ENCODE results near the gene CSTPP1. TPM values are rescaled to one million over a fixed set of nuclear protein-coding genes. Genes with fewer than 3 reads are reported as not detected.

The CSTPP1 gene
- total and polyA plus RNA-seq, 2 of the 4 experiments (the other 2 are of a cell fraction) = 22.0 to 35.7 TPM

- no peaks in the 10 kb centered on the region for H3K4me1 ChIP-seq (ENCODE audit: control insufficient read depth, insufficient read depth, low read length)
- H2BK20ac ChIP-seq (ENCODE audit: low read depth, low read length) = no peak overlapping the region
- 0 out of 2 replicates have a peak, but pooled peaks cover 1% of the 10 kb centered on the region for H3K36me3 ChIP-seq (ENCODE audit: control insufficient read depth, insufficient read depth, low read length)
- peaks cover 0 to 3% of the 10 kb centered on the region in 2 experiments; a peak in 2 of 4 replicates for H3K79me1 ChIP-seq (ENCODE audit: low read depth in 1 of 2, low read length in 2 of 2)
- ChIA-PET CTCF (interaction anchor here (0.9 to 1.2 kb wide), 2 partner anchors 14 to 183 kb away, joined by 3 read pairs; no protein-coding TSS in a partner anchor), POLR2A (ENCODE audit: unreplicated experiment) (interaction anchor here (0.6 kb wide), 1 partner anchor 9 kb away, joined by 4 read pairs; no protein-coding TSS in a partner anchor)
- dilution Hi-C loops (cut with HindIII; ENCODE audit: low sequenced_read_pairs, unreplicated experiment) = no loop called here
- H4K8ac ChIP-seq (ENCODE audit: low read depth in 2 of 2, low read length in 2 of 2) = no peak overlapping the region
- no peak overlapping the region for H2AK9ac ChIP-seq (replicated peaks; ENCODE audit: low read depth, low read length, poor library complexity)
- no peak overlapping the region for H2AK5ac ChIP-seq (ENCODE audit: low read depth, low read length)
- ATAC-seq (ENCODE audit: low read depth) = no peak
- no peak for DNase-seq
- no peak overlapping the region for H3K4me3 ChIP-seq (ENCODE audit: insufficient read depth, low read depth, low read length)
- no peaks in the 10 kb centered on the region for H3K27me3 ChIP-seq (ENCODE audit: control insufficient read depth, insufficient read depth, low read length)
- H3K9me3 ChIP-seq (ENCODE audit: control insufficient read depth, insufficient read depth, low read length) = no peaks in the 10 kb centered on the region
- no CpG with 5 or more reads among the region's 2 CpGs for WGBS, 2 experiments (ENCODE audit: extremely low coverage in 2 of 2, insufficient read length in 1 of 2)
- no peak overlapping the region for H3K18ac ChIP-seq (ENCODE audit: low read depth, low read length)
- H2BK5ac ChIP-seq (ENCODE audit: low read depth, low read length, poor library complexity, severe bottlenecking) = no peak overlapping the region
- no peak overlapping the region for H3K56ac ChIP-seq (ENCODE audit: extremely low read depth, insufficient read depth, low read length)
- H4K5ac ChIP-seq (ENCODE audit: low read depth, low read length) = no peak overlapping the region
- no peaks in the 10 kb centered on the region for H3K9me1 ChIP-seq (ENCODE audit: insufficient read depth, low read length)
- no peak overlapping the region for H4K91ac ChIP-seq (ENCODE audit: insufficient read depth, low read depth, low read length)
- no peak overlapping the region for H2BK15ac ChIP-seq (ENCODE audit: low read depth, low read length)
- no peak overlapping the region for H2BK120ac ChIP-seq (ENCODE audit: low read depth, low read length)
- in situ Hi-C loops (cut with MboI; ENCODE audit: low sequenced_read_pairs) = no loop called here
- H3K4me2 ChIP-seq (ENCODE audit: low read depth, low read length) = no peak overlapping the region
- no peak for TF ChIP-seq CTCF (conservative IDR thresholded peaks at IDR 0.05; ENCODE audit: low read depth, low read length)
- TF ChIP-seq CHD1 (IDR thresholded peaks at IDR 0.05; ENCODE audit: low read depth, low read length) = no peak
- no peak for TF ChIP-seq ELK1 (IDR thresholded peaks at IDR 0.05; ENCODE audit: borderline replicate concordance, low read depth, low read length)
- no peak for TF ChIP-seq MAZ (IDR thresholded peaks at IDR 0.05; ENCODE audit: borderline replicate concordance, low read depth, low read length)
- no peak for TF ChIP-seq FOS (IDR thresholded peaks at IDR 0.05; ENCODE audit: low read depth, low read length)
- TF ChIP-seq RAD21 (IDR thresholded peaks at IDR 0.05; ENCODE audit: low read length) = no peak
- no peak for TF ChIP-seq POLR2A (IDR thresholded peaks at IDR 0.05; ENCODE audit: low read depth, low read length)
- TF ChIP-seq NFE2L2 (IDR thresholded peaks at IDR 0.05; ENCODE audit: low read depth, low read length) = no peak
- no peak for TF ChIP-seq RFX5 (IDR thresholded peaks at IDR 0.05; ENCODE audit: low read depth, low read length)
- TF ChIP-seq MXI1 (IDR thresholded peaks at IDR 0.05; ENCODE audit: borderline replicate concordance, low read depth, low read length) = no peak
- no peak for TF ChIP-seq RCOR1 (IDR thresholded peaks at IDR 0.05; ENCODE audit: insufficient replicate concordance, low read length)
- TF ChIP-seq USF2 (IDR thresholded peaks at IDR 0.05; ENCODE audit: low read depth, low read length) = no peak
- TF ChIP-seq MAFK (IDR thresholded peaks at IDR 0.05; ENCODE audit: low read depth, low read length) = no peak
- no peak for TF ChIP-seq BHLHE40 (IDR thresholded peaks at IDR 0.05; ENCODE audit: low read depth, low read length)
- TF ChIP-seq CEBPB (IDR thresholded peaks at IDR 0.05; ENCODE audit: low read depth, low read length) = no peak
- TF ChIP-seq SMC3 (IDR thresholded peaks at IDR 0.05; ENCODE audit: low read depth, low read length) = no peak
- no TSS peak for BruUV-seq (replicated peaks)
- intact Hi-C loops (cut with micrococcal nuclease) = no loop called here
- no peak overlapping the region for H3K4ac ChIP-seq (ENCODE audit: low read depth, low read length)
- no peak overlapping the region for H3K27ac ChIP-seq (ENCODE audit: insufficient read depth, low read length)
- no peak overlapping the region for H3K23ac ChIP-seq (ENCODE audit: low read depth, low read length)
- no peak overlapping the region for H3K14ac ChIP-seq (replicated peaks; ENCODE audit: low read depth, low read length)
- no peak overlapping the region for H3K9ac ChIP-seq (ENCODE audit: low read depth, low read length)
- no peaks in the 10 kb centered on the region for H4K20me1 ChIP-seq (ENCODE audit: insufficient read depth, low read length)
- H2AFZ ChIP-seq (replicated peaks; ENCODE audit: low read length, poor library complexity) = no peak overlapping the region
Observed at GRCh38 chr11:46966773-46967172, 30.2 kb downstream of the CSTPP1 start.
